Measurements from ENCODE around the gene MVB12B. TPM values are rescaled to one million over a fixed set of nuclear protein-coding genes. Genes with fewer than 3 reads are reported as not detected.

The MVB12B gene
- total RNA-seq, 1 experiment from 2014 or later = 5.8 TPM

DNA sequence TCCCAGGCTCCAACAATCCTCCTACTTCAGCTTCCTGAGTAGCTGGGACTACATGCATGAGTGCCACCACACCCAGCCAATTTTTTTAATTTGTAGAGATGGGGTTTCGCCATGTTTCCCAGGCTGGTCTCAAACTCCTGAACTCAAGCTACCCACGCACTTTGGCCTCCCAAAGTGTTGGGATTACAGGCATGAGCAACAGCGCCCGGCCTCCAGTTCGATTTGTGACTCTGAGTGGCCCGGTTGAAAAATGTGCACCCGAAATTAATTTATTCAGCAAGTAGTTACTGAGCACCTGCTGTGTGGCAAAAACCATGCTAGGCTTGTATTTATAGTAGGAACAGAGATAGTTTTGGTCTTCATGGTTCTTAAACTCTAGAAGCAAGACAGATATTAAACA is 58.3 kb downstream of the MVB12B start:
- H3K56ac ChIP-seq (ENCODE audit: insufficient read length, low read depth, low read length) = no peak overlapping the region
- TF ChIP-seq, protein P1, sequence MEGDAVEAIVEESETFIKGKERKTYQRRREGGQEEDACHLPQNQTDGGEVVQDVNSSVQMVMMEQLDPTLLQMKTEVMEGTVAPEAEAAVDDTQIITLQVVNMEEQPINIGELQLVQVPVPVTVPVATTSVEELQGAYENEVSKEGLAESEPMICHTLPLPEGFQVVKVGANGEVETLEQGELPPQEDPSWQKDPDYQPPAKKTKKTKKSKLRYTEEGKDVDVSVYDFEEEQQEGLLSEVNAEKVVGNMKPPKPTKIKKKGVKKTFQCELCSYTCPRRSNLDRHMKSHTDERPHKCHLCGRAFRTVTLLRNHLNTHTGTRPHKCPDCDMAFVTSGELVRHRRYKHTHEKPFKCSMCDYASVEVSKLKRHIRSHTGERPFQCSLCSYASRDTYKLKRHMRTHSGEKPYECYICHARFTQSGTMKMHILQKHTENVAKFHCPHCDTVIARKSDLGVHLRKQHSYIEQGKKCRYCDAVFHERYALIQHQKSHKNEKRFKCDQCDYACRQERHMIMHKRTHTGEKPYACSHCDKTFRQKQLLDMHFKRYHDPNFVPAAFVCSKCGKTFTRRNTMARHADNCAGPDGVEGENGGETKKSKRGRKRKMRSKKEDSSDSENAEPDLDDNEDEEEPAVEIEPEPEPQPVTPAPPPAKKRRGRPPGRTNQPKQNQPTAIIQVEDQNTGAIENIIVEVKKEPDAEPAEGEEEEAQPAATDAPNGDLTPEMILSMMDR (conservative IDR thresholded peaks at IDR 0.05) = no peak
- no peak overlapping the region for H3T11ph ChIP-seq (ENCODE audit: low read length)
- Mint-ChIP-seq H3K36me3 (ENCODE audit: insufficient read depth in 1 of 3, low read depth in 3 of 3) (peaks cover 0 to 4% (median 0%) of the 10 kb centered on the region in 3 experiments; a peak in 2 of 7 replicates), H3K4me3 (no peak overlapping the region), H3K27me3 (ENCODE audit: low read depth) (no peaks in the 10 kb centered on the region; the same call in 1 of the 2 replicates), H3K27ac (no peak overlapping the region), H3K4me1 (peaks cover 11 to 14% of the 10 kb centered on the region in 2 experiments), H3K9me3 (no peaks in the 10 kb centered on the region)
- no peaks in the 10 kb centered on the region for H3K79me1 ChIP-seq (ENCODE audit: insufficient read depth, low read depth, low read length, poor library complexity, severe bottlenecking)
- DNase-seq = no peak
- no peak overlapping the region for H2BK5ac ChIP-seq (ENCODE audit: insufficient read length, low read length)
- no peak overlapping the region for H3K9ac ChIP-seq (ENCODE audit: extremely low read depth, insufficient read length, low read length)
- H3K18ac ChIP-seq (ENCODE audit: insufficient read length, low read depth, low read length) = no peak overlapping the region
- no peak overlapping the region for H2BK15ac ChIP-seq (ENCODE audit: low read depth, low read length)
- H3K23ac ChIP-seq (ENCODE audit: insufficient read length, low read depth, low read length) = no peak overlapping the region
- no peak overlapping the region for H2BK12ac ChIP-seq (ENCODE audit: insufficient read length, low read depth, low read length)
- no peak overlapping the region for H2AK5ac ChIP-seq (ENCODE audit: insufficient read length, low read length)
- H3K27me3 ChIP-seq (ENCODE audit: insufficient read depth, low read length) = no peaks in the 10 kb centered on the region
- H4K20me1 ChIP-seq (ENCODE audit: control insufficient read depth, insufficient read depth, insufficient read length) = no peaks in the 10 kb centered on the region
- peaks cover under 1% of the 10 kb centered on the region; the same call in 1 of the 2 replicates for H3K4me1 ChIP-seq (ENCODE audit: insufficient read depth, low read length)
- H2AFZ ChIP-seq (ENCODE audit: low read length) = no peak overlapping the region
- H4K8ac ChIP-seq (replicated peaks; ENCODE audit: insufficient read length, low read depth, low read length) = no peak overlapping the region
- no peak overlapping the region for H2BK120ac ChIP-seq (ENCODE audit: low read depth, low read length, poor library complexity, severe bottlenecking)
- no peaks in the 10 kb centered on the region for H3K9me3 ChIP-seq (ENCODE audit: control insufficient read depth, low read depth, low read length)
- no peak overlapping the region for H2BK20ac ChIP-seq (ENCODE audit: low read depth, low read length, poor library complexity, severe bottlenecking)
- H3K27ac ChIP-seq (ENCODE audit: insufficient read length, low read depth, low read length) = no peak overlapping the region
- no peak overlapping the region for H3K14ac ChIP-seq (ENCODE audit: insufficient read depth, low read length)
- no peak overlapping the region for H3K4ac ChIP-seq (ENCODE audit: low read depth, low read length)
- no peak overlapping the region for H3K4me2 ChIP-seq (ENCODE audit: insufficient read depth, insufficient read length, low read length)
- no peaks in the 10 kb centered on the region for H3K79me2 ChIP-seq (ENCODE audit: insufficient read depth, low read length)
- WGBS (ENCODE audit: extremely low coverage, insufficient read length, low lambda C conversion rate) = no CpG with 5 or more reads among the region's 7 CpGs
- H4K91ac ChIP-seq (ENCODE audit: insufficient read length, low read depth, low read length) = no peak overlapping the region
- no peaks in the 10 kb centered on the region for H3K23me2 ChIP-seq (ENCODE audit: insufficient read length, low read depth, low read length, poor library complexity, severe bottlenecking)
- no peak overlapping the region for H4K5ac ChIP-seq (ENCODE audit: insufficient read length, low read depth, low read length)
